WERI-Rb-1 (cell line): ENCODE measurements around the gene A4GNT.
"Not testable (repeated sequence)": the region's sequence is repeated elsewhere in the genome, so short reads cannot be mapped to it uniquely, and the experiment has no call there.

Experiments
- DNase-seq: peaks from one replicate; pipeline ENCODE4 v3.0.0-alpha.2; 2020
- H3K27ac ChIP-seq: fragments of 250-450 bp; sonication (Bioruptor Pico); 2 replicates; pipeline ENCODE4 v1.5.1; 2020; ENCODE audit warnings: mild to moderate bottlenecking, moderate library complexity
- H3K27me3 ChIP-seq: fragments of 250-450 bp; sonication (Bioruptor Pico); 2 replicates; pipeline ENCODE4 v1.5.1; 2021; ENCODE audit warnings: mild to moderate bottlenecking, low read depth, moderate library complexity; ENCODE audit not compliant: insufficient read depth, severe bottlenecking
- H3K36me3 ChIP-seq: fragments of 250-450 bp; sonication (Bioruptor Pico); 2 replicates; pipeline ENCODE4 v1.5.1; 2020; ENCODE audit warnings: mild to moderate bottlenecking, moderate library complexity
- H3K4me3 ChIP-seq: 2 replicates; pipeline ENCODE4 v1.5.1; 2011; ENCODE audit warnings: low read depth, mild to moderate bottlenecking, control low read depth, low read length
- H3K9me3 ChIP-seq: fragments of 250-450 bp; sonication (Bioruptor Pico); 2 replicates; pipeline ENCODE4 v1.5.1; 2021; ENCODE audit warnings: mild to moderate bottlenecking, moderate library complexity; ENCODE audit not compliant: severe bottlenecking
- TF ChIP-seq, protein P1 (sequence below): IDR thresholded peaks from 2 replicates; pipeline ENCODE4 v1.5.1; 2011; ENCODE audit warnings: low read depth, mild to moderate bottlenecking, control low read depth, inconsistent platforms, low read length

Gene A4GNT

GRCh38 chr3:138105598-138105997 lies 26.6 kb downstream of the A4GNT start:
- DNase-seq, result no peak
- TF ChIP-seq, protein P1, sequence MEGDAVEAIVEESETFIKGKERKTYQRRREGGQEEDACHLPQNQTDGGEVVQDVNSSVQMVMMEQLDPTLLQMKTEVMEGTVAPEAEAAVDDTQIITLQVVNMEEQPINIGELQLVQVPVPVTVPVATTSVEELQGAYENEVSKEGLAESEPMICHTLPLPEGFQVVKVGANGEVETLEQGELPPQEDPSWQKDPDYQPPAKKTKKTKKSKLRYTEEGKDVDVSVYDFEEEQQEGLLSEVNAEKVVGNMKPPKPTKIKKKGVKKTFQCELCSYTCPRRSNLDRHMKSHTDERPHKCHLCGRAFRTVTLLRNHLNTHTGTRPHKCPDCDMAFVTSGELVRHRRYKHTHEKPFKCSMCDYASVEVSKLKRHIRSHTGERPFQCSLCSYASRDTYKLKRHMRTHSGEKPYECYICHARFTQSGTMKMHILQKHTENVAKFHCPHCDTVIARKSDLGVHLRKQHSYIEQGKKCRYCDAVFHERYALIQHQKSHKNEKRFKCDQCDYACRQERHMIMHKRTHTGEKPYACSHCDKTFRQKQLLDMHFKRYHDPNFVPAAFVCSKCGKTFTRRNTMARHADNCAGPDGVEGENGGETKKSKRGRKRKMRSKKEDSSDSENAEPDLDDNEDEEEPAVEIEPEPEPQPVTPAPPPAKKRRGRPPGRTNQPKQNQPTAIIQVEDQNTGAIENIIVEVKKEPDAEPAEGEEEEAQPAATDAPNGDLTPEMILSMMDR, result no peak
- no peak overlapping the region for H3K27ac ChIP-seq

GRCh38 chr3:138103466-138103865 lies 28.7 kb downstream of the A4GNT start:
- no peak for DNase-seq
- H3K36me3 ChIP-seq, result peaks cover 69% of the 10 kb centered on the region
- H3K27ac ChIP-seq, result no peak overlapping the region
- no peak overlapping the region for H3K4me3 ChIP-seq
- H3K27me3 ChIP-seq, result no peaks in the 10 kb centered on the region
- no peaks in the 10 kb centered on the region for H3K9me3 ChIP-seq
- TF ChIP-seq, protein P1, result no peak

More at GRCh38 chr3:138105598-138105997, 26.6 kb downstream of the A4GNT start:
- Histone ChIP-seq H3K9me3 (no peaks in the 10 kb centered on the region), H3K36me3 (peaks cover 71% of the 10 kb centered on the region), H3K4me3 (no peak overlapping the region), H3K27me3 (no peaks in the 10 kb centered on the region)

DNA sequence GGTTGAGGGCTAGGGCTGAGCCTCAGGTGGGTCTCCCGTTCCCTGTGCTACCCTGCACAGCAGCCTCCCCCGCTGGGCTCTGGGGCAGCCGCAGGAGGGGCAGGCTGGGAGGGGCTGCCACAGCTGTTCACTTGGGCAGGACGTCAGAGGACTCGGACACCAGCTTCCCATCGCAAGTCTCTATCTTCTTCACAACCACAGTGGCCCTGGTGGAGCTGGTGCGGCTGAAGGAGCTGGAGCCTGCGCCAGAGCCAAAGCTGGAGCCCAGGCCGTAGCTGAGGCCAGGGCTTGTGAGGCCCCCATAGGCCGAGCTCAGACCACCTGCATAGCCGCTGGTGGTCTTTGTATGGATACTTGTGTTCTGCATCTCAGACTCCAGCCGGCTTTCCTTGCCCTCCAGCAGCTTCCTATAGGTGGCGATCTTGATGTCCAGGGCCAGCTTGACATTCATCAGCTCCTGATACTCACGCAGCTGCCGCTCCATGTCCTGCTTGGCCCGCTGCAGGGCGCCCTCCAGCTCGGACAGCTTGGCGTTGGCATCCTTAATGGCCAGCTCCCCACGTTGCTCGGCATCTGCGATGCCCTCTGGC lies 30.7 kb downstream of the A4GNT start:
- not testable (repeated sequence) for H3K4me3 ChIP-seq, H3K27ac ChIP-seq, H3K27me3 ChIP-seq, H3K9me3 ChIP-seq
- H3K36me3 ChIP-seq, result peaks cover 73% of the 10 kb centered on the region
- TF ChIP-seq, protein P1, result peak; percentile 62
- peak; percentile 25 for DNase-seq

GRCh38 chr3:138099417-138099816 lies 32.8 kb downstream of the A4GNT start:
- no peak overlapping the region for H3K4me3 ChIP-seq
- no peak for DNase-seq
- H3K27ac ChIP-seq, result no peak overlapping the region
- TF ChIP-seq, protein P1, result no peak
- no peaks in the 10 kb centered on the region for H3K9me3 ChIP-seq
- no peaks in the 10 kb centered on the region for H3K27me3 ChIP-seq
- H3K36me3 ChIP-seq, result peaks cover 84% of the 10 kb centered on the region

- TF ChIP-seq, protein P1, result peak; percentile 71
- Histone ChIP-seq H3K27me3 (no peaks in the 10 kb centered on the region), H3K4me3 (no peak overlapping the region), H3K36me3 (peaks cover 85% of the 10 kb centered on the region), H3K27ac (no peak overlapping the region), H3K9me3 (no peaks in the 10 kb centered on the region)
- peak; percentile 28 for DNase-seq
These were observed 34.7 kb downstream of the A4GNT start for GRCh38 chr3:138097192-138098172.
